Smooth muscle cell of the coronary artery (primary cell): ENCODE data around the gene CPT1B. TPM values are rescaled to one million over a fixed set of nuclear protein-coding genes. Genes with fewer than 3 reads are reported as not detected.

ENCODE experiments used
- total RNA-seq: library from RNA; depleted of rRNA; stranded (reverse); fragments of >200 nt; gene quantifications from 2 replicates; pipeline ENCODE4 v1.2.3, GENCODE V29; 2014; ENCODE audit warnings: low replicate concordance

The CPT1B gene
- total RNA-seq = 0.90 and 3.0 TPM in 2 replicates

GRCh38 chr22:50577987-50578775, at the start of gene CPT1B:
Gene CPT1B, minus strand, starts transcription at chr22:50578427. Its CDS starts 512 bp downstream, at chr22:50577915.

GRCh38 chr22:50600538-50600937, 22.3 kb upstream of the CPT1B start, which contains the start of gene MAPK8IP2:
Gene MAPK8IP2, plus strand, starts transcription at chr22:50600793. Its CDS starts 26 bp downstream, at chr22:50600819.

GRCh38 chr22:50582493-50583293, 4.5 kb upstream of the CPT1B start, which contains the start of gene CHKB:
Gene CHKB, minus strand, starts transcription at chr22:50582849. Its CDS starts 68 bp downstream, at chr22:50582781.

GRCh38 chr22:50562523-50563412, 15.5 kb downstream of the CPT1B start, which contains the start of gene SYCE3:
Gene SYCE3, minus strand, starts transcription at chr22:50562919. Its CDS starts 6,514 bp downstream, at chr22:50556405.

GRCh38 chr22:50545522-50546325, 32.5 kb downstream of the CPT1B start, which contains the start of gene KLHDC7B:
Gene KLHDC7B, plus strand, starts transcription at chr22:50545899. Its CDS starts 345 bp downstream, at chr22:50546244.

GRCh38 chr22:50529897-50530579, 48.2 kb downstream of the CPT1B start, which contains the start of gene TYMP:
Gene TYMP, minus strand, starts transcription at chr22:50530012. Its CDS starts 303 bp downstream, at chr22:50529709.

GRCh38 chr22:50525104-50525857, 52.9 kb downstream of the CPT1B start, which contains the start of gene SCO2:
Gene SCO2, minus strand, starts transcription at chr22:50525598. Its CDS starts 1,187 bp downstream, at chr22:50524411.

Other genes starting within 250 kb of the CPT1B start
- 42.1 and 74.9 TPM in 2 replicates for gene PPP6R2, start 235.1 kb downstream of the CPT1B start, total RNA-seq
- gene SBF1, start 103.4 kb downstream of the CPT1B start, total RNA-seq = 50.8 and 109 TPM in 2 replicates
- 1.2 and 1.6 TPM in 2 replicates for gene ADM2, start 96.9 kb downstream of the CPT1B start, total RNA-seq
- gene MIOX, start 91.6 kb downstream of the CPT1B start, total RNA-seq = not detected in 2 replicates
- 17.3 and 23.0 TPM in 2 replicates for gene LMF2, start 70.7 kb downstream of the CPT1B start, total RNA-seq
- gene NCAPH2, start 70.2 kb downstream of the CPT1B start, total RNA-seq = 14.6 and 24.6 TPM in 2 replicates
- gene SCO2, start 52.8 kb downstream of the CPT1B start, total RNA-seq = 0.12 and 1.2 TPM in 2 replicates
- gene TYMP, start 48.4 kb downstream of the CPT1B start, total RNA-seq = 9.6 and 18.0 TPM in 2 replicates
- gene KLHDC7B, start 32.5 kb downstream of the CPT1B start, total RNA-seq = under 0.01 and 0.08 TPM in 2 replicates
- not detected in 2 replicates for gene SYCE3, start 15.5 kb downstream of the CPT1B start, total RNA-seq
- gene CHKB, start 4.4 kb upstream of the CPT1B start, total RNA-seq = 12.2 and 21.9 TPM in 2 replicates
- gene MAPK8IP2, start 22.4 kb upstream of the CPT1B start, total RNA-seq = 0.08 and 0.12 TPM in 2 replicates
- 8.0 and 13.1 TPM in 2 replicates for gene ARSA, start 49.7 kb upstream of the CPT1B start, total RNA-seq
- 0.30 and 0.70 TPM in 2 replicates for gene SHANK3, start 94.4 kb upstream of the CPT1B start, total RNA-seq
- gene ACR, start 159.8 kb upstream of the CPT1B start, total RNA-seq = not detected in 2 replicates
- 8.0 and 15.9 TPM in 2 replicates for gene RABL2B, start 205.2 kb upstream of the CPT1B start, total RNA-seq